Measurements from ENCODE around the gene SLC34A3. TPM values are rescaled to one million over a fixed set of nuclear protein-coding genes. Genes with fewer than 3 reads are reported as not detected.
A peak's percentile ranks its signal among the peaks of the same experiment; 100 is the strongest.
"Not testable (repeated sequence)": the region's sequence is repeated elsewhere in the genome, so short reads cannot be mapped to it uniquely, and the experiment has no call there.

The SLC34A3 gene
- total RNA-seq, 1 donor from 2014 or later = not detected

GRCh38 chr9:137241490-137242268 is 11.0 kb downstream of the SLC34A3 start:
- DNase-seq = no peak

GRCh38 chr9:137242269-137243203 is 11.8 kb downstream of the SLC34A3 start:
- no peak for DNase-seq

GRCh38 chr9:137243266-137243625 is 12.5 kb downstream of the SLC34A3 start:
- DNase-seq = not testable (repeated sequence)

GRCh38 chr9:137243626-137244485 is 13.2 kb downstream of the SLC34A3 start:
- no peak for DNase-seq

GRCh38 chr9:137244486-137245449 is 14.1 kb downstream of the SLC34A3 start:
- DNase-seq = no peak

GRCh38 chr9:137245450-137246421 is 15.0 kb downstream of the SLC34A3 start:
- DNase-seq = no peak

GRCh38 chr9:137247135-137247915 is 16.6 kb downstream of the SLC34A3 start:
- DNase-seq = no peak

GRCh38 chr9:137247916-137248175 is 17.1 kb downstream of the SLC34A3 start:
- no peak for DNase-seq

- no peak for DNase-seq
Measured at GRCh38 chr9:137250329-137251193, 19.9 kb downstream of the SLC34A3 start.

GRCh38 chr9:137251194-137251461 is 20.4 kb downstream of the SLC34A3 start, which contains the start of gene STPG3:
Gene STPG3, plus strand, starts transcription at chr9:137251286. Its CDS starts 1 bp downstream, at chr9:137251287.
- DNase-seq = no peak

- no peak for DNase-seq
Measured at GRCh38 chr9:137251490-137252268, 21.0 kb downstream of the SLC34A3 start.

- no peak for DNase-seq
Measured at GRCh38 chr9:137252555-137253506, 22.1 kb downstream of the SLC34A3 start.

- DNase-seq = no peak
Measured at GRCh38 chr9:137253717-137254623, 23.3 kb downstream of the SLC34A3 start.

- DNase-seq = peak; percentile 82
Measured at GRCh38 chr9:137254624-137255447, 24.1 kb downstream of the SLC34A3 start, which contains the start of gene NELFB. Gene NELFB, plus strand, starts transcription at chr9:137255327.
